AG10803 (cell line): Measurements from ENCODE around the gene PRIMPOL.
"Not testable (repeated sequence)": the region's sequence is repeated elsewhere in the genome, so short reads cannot be mapped to it uniquely, and the experiment has no call there.

Experiments used
- DNase-seq: peaks from one replicate; pipeline ENCODE4 v3.0.0; 2010; ENCODE audit warnings: low read depth
- H3K4me3 ChIP-seq: 2 replicates; pipeline ENCODE4 v1.5.1; 2011; ENCODE audit warnings: mild to moderate bottlenecking, low read length, control low read depth
- CTCF ChIP-seq: conservative IDR thresholded peaks from 2 replicates; pipeline ENCODE4 v1.5.1; 2011; ENCODE audit warnings: mild to moderate bottlenecking, low read length, control low read depth, inconsistent platforms

The PRIMPOL gene

GRCh38 chr4:184649971-184650855, 675 bp downstream of the PRIMPOL start:
- TF ChIP-seq CTCF, result no peak
- peak overlapping the region; percentile 88 for H3K4me3 ChIP-seq
- peak; percentile 43 for DNase-seq

GRCh38 chr4:184651899-184652298, 2.4 kb downstream of the PRIMPOL start:
- no peak for TF ChIP-seq CTCF
- DNase-seq, result no peak
- no peak overlapping the region for H3K4me3 ChIP-seq

GRCh38 chr4:184652681-184653080, 3.1 kb downstream of the PRIMPOL start:
- not testable (repeated sequence) for H3K4me3 ChIP-seq, DNase-seq

GRCh38 chr4:184653650-184654049, 4.1 kb downstream of the PRIMPOL start:
- DNase-seq, result peak; percentile 82
- no peak for TF ChIP-seq CTCF
- no peak overlapping the region for H3K4me3 ChIP-seq

- H3K4me3 ChIP-seq, result no peak overlapping the region
- TF ChIP-seq CTCF, result no peak
- no peak for DNase-seq
Observed at GRCh38 chr4:184655889-184656869, 6.6 kb downstream of the PRIMPOL start.

GRCh38 chr4:184657144-184657543, 7.6 kb downstream of the PRIMPOL start:
- no peak overlapping the region for H3K4me3 ChIP-seq
- TF ChIP-seq CTCF, result no peak
- no peak for DNase-seq

GRCh38 chr4:184657820-184658219, 8.3 kb downstream of the PRIMPOL start:
- DNase-seq, H3K4me3 ChIP-seq: not testable (repeated sequence)
